GM18519 (cell line): Measurements from ENCODE around the gene TNNT3.
"Not testable (repeated sequence)": the region's sequence is repeated elsewhere in the genome, so short reads cannot be mapped to it uniquely, and the experiment has no call there.

ENCODE experiments used
- ATAC-seq: cut with Tn5 transposase; IDR thresholded peaks from one replicate; pipeline ENCODE4 v1.9.1; 2021; ENCODE audit warnings: mild to moderate bottlenecking, moderate library complexity; ENCODE audit not compliant: unreplicated experiment, low FRiP score

TNNT3 gene

GRCh38 chr11:1919391-1920127 is at the start of gene TNNT3:
TSS of gene TNNT3 (plus strand) at chr11:1919703. CDS start at chr11:1922875, 3,172 bp downstream.
- ATAC-seq: no peak

GRCh38 chr11:1870326-1870696 is 49.2 kb upstream of the TNNT3 start:
- no peak for ATAC-seq

GRCh38 chr11:1870721-1871466 is 48.6 kb upstream of the TNNT3 start:
- no peak for ATAC-seq

GRCh38 chr11:1871531-1871930 is 48.0 kb upstream of the TNNT3 start:
- no peak for ATAC-seq

- no peak for ATAC-seq
These were observed 47.1 kb upstream of the TNNT3 start for GRCh38 chr11:1872267-1872985.

- ATAC-seq: no peak
These were observed 46.3 kb upstream of the TNNT3 start for GRCh38 chr11:1873048-1873812.

GRCh38 chr11:1873813-1874150 is 45.7 kb upstream of the TNNT3 start:
- not testable (repeated sequence) for ATAC-seq

GRCh38 chr11:1874441-1875092 is 44.9 kb upstream of the TNNT3 start:
- ATAC-seq: not testable (repeated sequence)

GRCh38 chr11:1875093-1875850 is 44.2 kb upstream of the TNNT3 start:
- no peak for ATAC-seq

- ATAC-seq: not testable (repeated sequence)
These were observed 43.6 kb upstream of the TNNT3 start for GRCh38 chr11:1875851-1876301.

- no peak for ATAC-seq
These were observed 43.0 kb upstream of the TNNT3 start for GRCh38 chr11:1876361-1877063.

- ATAC-seq: no peak
These were observed 42.0 kb upstream of the TNNT3 start for GRCh38 chr11:1877211-1878136.

- ATAC-seq: no peak
These were observed 41.1 kb upstream of the TNNT3 start for GRCh38 chr11:1878137-1879031.

- no peak for ATAC-seq
These were observed 40.1 kb upstream of the TNNT3 start for GRCh38 chr11:1879342-1879940.

GRCh38 chr11:1879941-1880720 is 39.4 kb upstream of the TNNT3 start:
- no peak for ATAC-seq
